Right cardiac atrium (tissue), 5 donors: Measurements from ENCODE around the gene FAM162A. TPM values are rescaled to one million over a fixed set of nuclear protein-coding genes. Genes with fewer than 3 reads are reported as not detected.
A peak's percentile ranks its signal among the peaks of the same experiment; 100 is the strongest.
"Not testable (repeated sequence)": the region's sequence is repeated elsewhere in the genome, so short reads cannot be mapped to it uniquely, and the experiment has no call there.

Source experiments
- ATAC-seq, 2 donors: fragments of 200-7000 bp; cut with Tn5 transposase; one replicate each; pipeline versions ENCODE4 v1.8.0 to v1.9.1; 2020; ENCODE audit warnings: moderate library complexity in 2 of 2, mild to moderate bottlenecking in 1 of 2
- DNase-seq, 3 donors: peaks; one replicate each; pipeline ENCODE4 v3.0.0-alpha.2; 2020
- H3K27ac ChIP-seq: one replicate; pipeline ENCODE4 v1.5.1; 2013; ENCODE audit warnings: mild to moderate bottlenecking, low read length, control low read depth, moderate library complexity
- H3K27me3 ChIP-seq: one replicate; pipeline ENCODE4 v1.6.1; 2013; ENCODE audit not compliant: control insufficient read depth, insufficient read depth
- H3K4me1 ChIP-seq: one replicate; pipeline ENCODE4 v1.6.1; 2013; ENCODE audit warnings: low read length; ENCODE audit not compliant: control insufficient read depth, insufficient read depth
- H3K4me3 ChIP-seq: one replicate; pipeline ENCODE4 v1.5.1; 2013; ENCODE audit warnings: low read length, control low read depth
- H3K9me3 ChIP-seq: one replicate; pipeline ENCODE4 v1.6.1; 2013; ENCODE audit warnings: low read length; ENCODE audit not compliant: control insufficient read depth
- WGBS: extraction: QIAGEN DNeasy Blood & Tissue Kit; methylation state at CpG from one replicate; pipeline ENCODE4 v1.1.7; 2013; 5-methylcytosine and 5-hydroxymethylcytosine counted together
- intact Hi-C, 4 donors: fragments of 100-400 bp; cut with DNase I; formaldehyde crosslinking; loops; one replicate each; pipeline versions ENCODE4 v1.11.0 to v1.14.0; 2022 to 2023
- polyA plus RNA-seq: library from polyadenylated mRNA; stranded (reverse); fragments of 200-250 nt; gene quantifications from one replicate; pipeline ENCODE4 v1.2.3, GENCODE V29; 2013
- total RNA-seq, 4 donors: library from RNA; stranded (reverse); fragmentation: NEBNext Ultra II Directional; extraction: Animal tissue kit (Norgen Biotek cat#: 25700); gene quantifications; one replicate each; pipeline ENCODE4 v1.2.1, GENCODE V29; 2021
- donor health status: healthy with polysubstance abuse.
- donor health status: DM: no; HTN: yes; CAD: no.
- donor health status: DM: no; HTN: no; CAD: no.
- donor health status: DM: no; HTN: yes; CAD: no; lungs with severe emphysema.
- donor health status: DM: yes; HTN: yes; CAD: no.

Gene FAM162A
- total and polyA plus RNA-seq, 5 donors, result 134 to 300 (median 155) TPM

DNA sequence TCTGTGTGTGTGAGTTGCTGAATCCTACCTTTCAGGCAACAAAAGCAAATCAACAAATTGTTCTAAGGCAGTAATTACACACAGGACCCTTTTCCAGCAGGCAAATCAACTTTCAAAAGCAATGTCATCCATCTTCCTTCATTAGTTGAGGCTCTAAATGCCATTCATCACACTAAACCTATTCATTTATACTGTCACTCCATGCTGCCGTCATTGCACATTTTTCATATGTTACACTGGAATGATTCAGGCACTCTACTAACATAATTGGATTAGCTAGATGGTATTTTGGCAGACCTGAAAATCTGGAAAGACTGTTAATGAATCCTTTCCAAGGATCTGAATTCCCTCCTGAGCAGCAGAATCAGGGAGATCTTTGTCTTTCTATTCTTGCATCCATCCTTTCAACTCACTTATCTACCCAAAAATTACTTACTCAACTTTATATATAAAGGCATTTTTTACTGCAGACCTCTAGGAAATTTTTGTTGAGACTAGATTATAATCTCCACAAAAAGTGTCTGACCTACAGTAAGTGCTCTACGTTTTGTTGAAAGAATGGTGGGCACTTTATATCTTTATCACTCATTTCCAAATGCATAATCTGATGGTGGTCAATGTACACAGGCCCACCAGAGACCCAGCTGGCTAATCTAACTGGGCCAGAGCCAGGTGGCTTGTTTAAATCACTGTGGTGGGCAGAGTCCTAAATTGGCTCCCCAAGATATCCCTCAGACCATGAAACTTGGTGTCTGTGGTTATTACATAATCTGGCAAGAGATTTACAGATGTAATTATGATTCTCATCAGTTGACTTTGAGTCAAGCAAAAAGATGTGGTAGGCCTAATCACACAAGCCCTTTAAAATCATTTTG lies 25.9 kb upstream of the FAM162A start:
- no peaks in the 10 kb centered on the region for H3K9me3 ChIP-seq
- ATAC-seq, result no peak
- H3K27ac ChIP-seq, result no peak overlapping the region
- 67% methylated on average over 2 of the region's 2 CpGs for WGBS
- intact Hi-C loops, result no loop called here
- DNase-seq, result no peak
- H3K4me1 ChIP-seq, result no peaks in the 10 kb centered on the region
- H3K4me3 ChIP-seq, result no peak overlapping the region
- H3K27me3 ChIP-seq, result no peaks in the 10 kb centered on the region

DNA sequence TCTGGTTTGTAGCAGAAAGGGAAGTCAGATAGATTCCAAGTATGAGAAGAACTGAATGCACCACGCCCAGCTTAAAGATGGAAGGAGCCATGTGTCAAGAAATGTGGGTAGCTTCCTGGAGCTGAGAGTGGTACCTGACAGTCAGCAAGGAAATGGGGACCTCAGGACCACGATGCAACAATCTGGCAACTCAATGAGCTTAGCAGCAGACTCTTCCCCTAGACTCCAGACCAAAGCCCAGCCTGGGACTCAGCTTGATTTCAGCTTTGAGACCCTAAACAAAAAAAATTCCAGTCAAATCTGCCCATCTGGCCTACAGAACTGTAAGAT lies 25.3 kb upstream of the FAM162A start:
- H3K4me3 ChIP-seq, result no peak overlapping the region
- intact Hi-C loops, result no loop called here
- H3K27ac ChIP-seq, result no peak overlapping the region
- no peaks in the 10 kb centered on the region for H3K27me3 ChIP-seq
- DNase-seq (no peak), ATAC-seq (no peak)
- H3K4me1 ChIP-seq, result no peaks in the 10 kb centered on the region
- H3K9me3 ChIP-seq, result no peaks in the 10 kb centered on the region
- 86% methylated on average over 2 of the region's 2 CpGs for WGBS

DNA sequence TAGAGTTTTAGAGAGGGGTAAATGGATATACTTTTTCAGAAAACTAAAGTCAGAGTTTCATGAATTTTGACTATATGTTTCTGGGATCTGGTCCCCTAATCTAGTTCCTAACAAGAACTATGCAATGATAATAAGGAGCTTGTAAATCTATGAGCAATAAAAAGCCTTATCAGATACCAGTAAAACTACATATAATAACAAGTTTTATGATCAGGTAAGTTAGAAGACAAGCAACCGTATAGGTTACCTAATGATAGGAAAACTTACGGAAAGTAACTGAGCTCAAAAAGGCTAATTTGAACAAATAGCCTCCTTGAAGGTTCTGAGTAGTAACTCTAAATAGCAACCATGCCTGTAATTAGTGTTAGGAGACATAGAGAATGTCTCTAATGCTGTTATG lies 22.0 kb upstream of the FAM162A start:
- 91% methylated on average over 2 of the region's 2 CpGs for WGBS
- H3K9me3 ChIP-seq, result no peaks in the 10 kb centered on the region
- no peak overlapping the region for H3K27ac ChIP-seq

DNA sequence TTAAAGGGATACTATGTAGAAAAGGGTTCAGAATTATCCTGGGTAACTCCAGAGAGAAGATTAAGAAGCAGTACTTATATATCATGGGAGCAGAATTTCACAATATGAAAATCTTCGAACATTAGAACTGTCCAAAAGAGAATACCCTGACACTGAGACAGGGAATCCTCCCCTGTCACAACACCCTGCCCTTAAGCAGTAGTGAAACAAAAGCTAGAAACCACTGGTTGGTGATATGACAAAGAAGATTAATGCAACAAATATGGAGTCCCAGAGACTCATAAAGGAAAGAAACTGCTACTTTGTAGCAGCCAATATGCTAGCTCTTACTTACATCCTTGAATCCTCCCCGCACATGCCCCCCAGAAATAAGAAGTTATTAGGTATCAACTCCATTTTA lies 19.5 kb upstream of the FAM162A start:
- intact Hi-C loops, result no loop called here
- WGBS, result 97% methylated on average over 2 of the region's 2 CpGs
- Histone ChIP-seq H3K27ac (no peak overlapping the region), H3K4me1 (no peaks in the 10 kb centered on the region), H3K4me3 (no peak overlapping the region), H3K9me3 (no peaks in the 10 kb centered on the region), H3K27me3 (no peaks in the 10 kb centered on the region)
- no peak for ATAC-seq
- no peak for DNase-seq

More for the DNA sequence above, 22.0 kb upstream of the FAM162A start:
- intact Hi-C loops, result no loop called here
- ATAC-seq (no peak), DNase-seq (no peak)
- Histone ChIP-seq H3K4me3 (no peak overlapping the region), H3K4me1 (no peaks in the 10 kb centered on the region), H3K27me3 (no peaks in the 10 kb centered on the region)

DNA sequence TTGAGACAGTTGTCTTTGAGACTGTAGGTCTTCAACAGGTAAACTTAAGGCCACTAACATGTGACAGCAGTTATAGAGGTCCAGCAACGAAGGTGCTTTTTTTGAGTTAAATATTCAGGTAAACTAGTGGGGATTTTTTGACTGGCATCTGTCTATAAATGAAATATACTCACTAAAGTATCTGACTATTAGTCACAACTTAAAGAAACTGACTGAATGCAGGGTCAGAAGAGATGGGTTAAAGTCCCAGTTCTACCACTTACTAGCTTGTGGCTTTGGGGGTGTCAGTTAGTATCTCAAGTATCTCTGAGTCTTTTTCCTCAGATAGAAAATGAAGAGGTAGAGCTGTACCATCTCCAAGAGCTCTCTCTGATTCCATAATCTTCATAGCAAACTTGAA lies 18.9 kb upstream of the FAM162A start:
- 95% methylated on average over 1 of the region's 1 CpG for WGBS
- ATAC-seq, result no peak
- H3K9me3 ChIP-seq, result no peaks in the 10 kb centered on the region
- no peaks in the 10 kb centered on the region for H3K27me3 ChIP-seq
- no peak for DNase-seq
- H3K4me3 ChIP-seq, result no peak overlapping the region
- intact Hi-C loops, result no loop called here
- H3K27ac ChIP-seq, result no peak overlapping the region
- no peaks in the 10 kb centered on the region for H3K4me1 ChIP-seq

DNA sequence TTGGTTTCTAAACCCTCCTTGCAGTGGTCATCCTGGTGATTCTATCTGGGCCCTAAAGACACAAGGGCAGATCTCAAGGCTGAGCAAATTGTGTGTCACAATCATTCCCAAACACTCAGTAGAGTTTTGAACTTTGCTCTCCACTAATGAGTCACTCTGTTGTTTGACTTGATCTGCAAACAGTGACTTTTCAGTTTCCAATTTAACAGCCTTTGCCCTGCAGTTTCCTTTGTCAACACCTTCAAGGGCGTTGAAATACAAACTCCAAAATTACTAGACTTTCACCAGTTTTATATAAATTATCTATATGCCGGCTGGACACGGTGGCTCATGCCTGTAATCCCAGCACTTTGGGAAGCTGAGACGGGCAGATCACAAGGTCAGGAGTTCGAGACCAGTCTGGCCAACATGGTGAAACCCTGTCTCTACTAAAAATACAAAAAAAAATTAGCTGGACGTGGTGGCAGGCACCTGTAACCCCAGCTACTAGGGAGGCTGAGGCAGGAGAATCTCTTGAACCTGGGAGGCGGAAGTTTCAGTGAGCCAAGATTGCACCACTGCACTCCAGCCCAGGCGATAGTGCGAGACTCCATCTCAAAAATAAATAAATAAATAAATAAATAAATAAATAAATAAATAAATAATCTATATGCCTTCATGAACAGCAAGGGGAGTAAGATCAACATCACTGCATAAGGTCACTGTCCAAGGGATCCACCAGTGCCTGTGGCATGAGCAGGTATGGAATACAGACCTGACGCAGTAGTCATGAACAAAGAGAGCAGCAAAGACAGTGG lies 18.2 kb upstream of the FAM162A start:
- H3K9me3 ChIP-seq, DNase-seq, intact Hi-C loops, H3K4me1 ChIP-seq, H3K27me3 ChIP-seq, H3K27ac ChIP-seq, H3K4me3 ChIP-seq: not testable (repeated sequence)
- ATAC-seq, result peak in 1 of 2 donors; percentile 31
- WGBS, result 97% methylated on average over 10 of the region's 10 CpGs

DNA sequence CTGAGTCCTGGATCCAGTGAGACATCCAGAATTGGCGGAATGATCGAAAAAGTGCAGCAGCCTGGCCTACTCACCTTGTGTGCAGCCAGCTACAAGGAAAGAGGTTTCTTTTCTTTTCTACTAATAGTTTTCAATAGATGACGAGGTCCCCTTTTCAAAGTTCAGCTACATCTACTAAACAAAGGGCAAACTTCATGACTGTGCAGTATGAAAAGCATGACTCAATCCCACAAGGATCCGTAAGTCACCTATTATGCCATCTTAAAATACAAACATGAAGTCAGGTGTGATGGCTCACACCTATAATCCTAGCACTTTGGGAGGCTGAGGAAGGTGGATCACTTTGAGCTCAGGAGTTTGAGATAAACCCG lies 17.6 kb upstream of the FAM162A start:
- ATAC-seq (no peak), DNase-seq (no peak)
- Histone ChIP-seq H3K27me3 (no peaks in the 10 kb centered on the region), H3K9me3 (no peaks in the 10 kb centered on the region), H3K4me1 (no peaks in the 10 kb centered on the region), H3K4me3 (no peak overlapping the region), H3K27ac (no peak overlapping the region)
- intact Hi-C loops, result no loop called here
- WGBS, result 96% methylated on average over 5 of the region's 5 CpGs

DNA sequence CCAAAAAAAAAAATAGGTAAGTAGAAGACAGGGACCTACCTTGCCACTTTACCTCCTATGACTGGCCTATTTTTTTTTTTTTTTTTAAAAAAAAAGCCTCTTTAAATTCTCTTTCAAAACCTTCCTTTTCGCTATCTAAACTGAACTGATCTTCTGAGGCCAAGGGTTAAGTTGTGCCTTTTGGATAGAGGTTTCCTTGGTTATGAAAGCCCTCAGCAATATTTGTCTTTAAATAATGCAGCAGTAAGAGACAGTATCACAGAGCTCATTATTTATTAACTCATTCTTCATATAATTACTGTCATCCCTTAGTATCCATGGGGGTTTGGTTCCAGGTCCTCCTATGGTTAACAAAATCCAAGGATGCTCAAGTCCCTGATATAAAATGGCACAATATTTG lies 9.9 kb upstream of the FAM162A start:
- no peak for DNase-seq
- ATAC-seq, result no peak
- intact Hi-C loops, result no loop called here
- 95% methylated on average over 1 of the region's 1 CpG for WGBS
- no peak overlapping the region for H3K27ac ChIP-seq
- H3K27me3 ChIP-seq, result no peaks in the 10 kb centered on the region
- H3K9me3 ChIP-seq, result no peaks in the 10 kb centered on the region
- H3K4me3 ChIP-seq, result no peak overlapping the region
- no peaks in the 10 kb centered on the region for H3K4me1 ChIP-seq

DNA sequence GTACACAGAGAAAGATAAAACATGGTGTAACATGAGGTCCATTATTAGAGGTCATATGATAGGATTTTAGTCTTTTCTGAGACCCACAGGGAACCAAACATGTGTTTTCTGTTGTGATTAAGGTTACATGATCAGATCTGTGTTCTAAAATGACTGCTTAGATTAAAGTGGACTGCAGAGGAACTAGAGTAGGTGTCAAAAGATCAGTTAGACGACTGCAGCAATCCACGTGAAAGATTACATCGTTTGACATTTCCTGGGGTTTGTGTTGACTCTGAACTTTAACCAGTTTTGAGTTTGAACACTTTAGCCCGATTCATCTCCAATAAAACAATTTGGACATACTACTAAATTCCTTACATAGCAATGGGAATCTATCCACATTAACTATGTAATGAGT lies 6.0 kb upstream of the FAM162A start:
- WGBS, result 65% methylated on average over 4 of the region's 4 CpGs
- Histone ChIP-seq H3K27me3 (no peaks in the 10 kb centered on the region), H3K9me3 (no peaks in the 10 kb centered on the region), H3K27ac (no peak overlapping the region), H3K4me1 (no peaks in the 10 kb centered on the region), H3K4me3 (no peak overlapping the region)
- ATAC-seq, result no peak
- intact Hi-C loops, result no loop called here
- no peak for DNase-seq

DNA sequence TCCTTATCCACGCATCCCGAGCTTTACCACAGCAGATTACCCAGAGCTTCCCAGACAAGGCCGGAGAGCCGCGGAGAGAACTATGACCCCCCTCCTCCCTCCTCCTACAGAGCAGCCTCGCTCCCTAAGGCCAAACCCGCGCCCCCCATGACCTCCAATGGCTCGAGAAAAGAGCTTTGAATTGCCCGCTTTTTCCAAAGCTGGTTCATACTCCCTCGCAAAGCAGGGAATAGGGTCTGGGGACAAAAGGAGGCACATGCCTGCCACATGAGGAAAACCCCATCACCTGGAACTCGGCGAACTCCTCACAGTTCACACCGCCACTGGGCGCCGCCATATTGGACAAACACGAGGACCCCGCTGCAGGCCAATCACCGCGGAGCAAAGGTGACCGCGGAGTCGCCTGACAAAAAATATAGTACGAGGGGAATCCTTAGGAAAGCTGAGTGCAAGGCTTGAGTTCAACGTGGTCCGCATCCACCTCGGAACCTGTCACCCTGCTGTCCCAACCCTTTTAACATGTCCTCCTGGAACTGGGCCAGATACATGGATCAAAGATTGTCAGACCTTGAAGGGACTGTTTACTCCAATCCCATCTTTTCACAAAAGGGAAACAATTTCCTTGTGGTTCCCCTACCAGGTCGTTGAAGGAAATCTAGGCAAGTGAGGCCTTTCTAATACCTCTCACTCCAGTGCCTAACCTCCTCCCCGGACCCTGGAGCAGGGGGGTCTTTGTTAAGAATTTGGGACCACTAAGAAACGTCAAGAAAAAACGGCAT lies 905 bp upstream of the FAM162A start, which contains the start of gene MIX23:
MIX23 (minus strand) TSS at position 344 of the 779 bp plus-strand sequence; CDS start at position 337, 7 bp downstream.
- H3K27me3 ChIP-seq, result no peaks in the 10 kb centered on the region
- no peaks in the 10 kb centered on the region for H3K9me3 ChIP-seq
- H3K4me3 ChIP-seq, result peak within 1 kb of the TSS; percentile 98
- ATAC-seq, result peak; percentile 86 to 90
- WGBS, result under 1% methylated on average over 31 of the region's 31 CpGs
- DNase-seq, result peak; percentile 89 to 95 (median 92)
- H3K27ac ChIP-seq, result peak within 1 kb of the TSS; percentile 89
- intact Hi-C loops, result no loop called here
- H3K4me1 ChIP-seq, result no peaks in the 10 kb centered on the region

DNA sequence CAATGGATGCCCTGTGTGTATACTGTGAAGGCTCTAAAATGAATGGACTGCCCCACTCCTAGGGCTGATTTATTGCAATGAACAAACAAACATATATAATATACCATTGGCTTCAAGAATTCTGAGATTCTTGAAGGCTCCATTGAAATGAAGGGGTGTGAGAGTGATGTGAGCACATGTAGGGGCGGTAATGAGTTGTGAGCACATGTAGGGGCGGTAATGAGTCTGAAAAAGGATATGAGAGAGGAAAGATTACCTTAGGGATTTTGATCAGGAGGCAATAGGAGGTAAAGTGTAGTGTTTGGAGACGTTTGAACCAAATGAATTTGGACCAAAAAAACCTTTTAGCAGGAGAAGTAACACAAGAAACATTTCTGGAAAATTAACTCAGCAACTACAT lies 3.7 kb downstream of the FAM162A start:
- intact Hi-C loops, result no loop called here
- Histone ChIP-seq H3K4me1 (no peaks in the 10 kb centered on the region), H3K4me3 (no peak overlapping the region), H3K27me3 (no peaks in the 10 kb centered on the region), H3K9me3 (no peaks in the 10 kb centered on the region), H3K27ac (no peak overlapping the region)
- DNase-seq (no peak), ATAC-seq (no peak)
- 76% methylated on average over 3 of the region's 3 CpGs for WGBS
